Sigmoid colon (tissue), 7 donors: ENCODE results near the gene KIRREL3. TPM values are rescaled to one million over a fixed set of nuclear protein-coding genes. Genes with fewer than 3 reads are reported as not detected.

Experiments
- DNase-seq: peaks from one replicate; pipeline ENCODE4 v3.0.0-alpha.2; 2019
- H3K27ac ChIP-seq, 4 donors: fragments of 200-600 bp; sonication (generic); one replicate each; pipeline ENCODE4 v1.5.1; 2016 to 2019; ENCODE audit warnings: mild to moderate bottlenecking in 1 of 4
- H3K27me3 ChIP-seq, 3 donors: fragments of 200-600 bp; sonication (generic); one replicate each; pipeline ENCODE4 v1.5.1; 2019; ENCODE audit warnings: mild to moderate bottlenecking in 1 of 3
- H3K36me3 ChIP-seq, 4 donors: fragments of 200-600 bp; sonication (generic); one replicate each; pipeline ENCODE4 v1.5.1; 2016 to 2019
- H3K4me1 ChIP-seq, 4 donors: fragments of 200-600 bp; sonication (generic); one replicate each; pipeline ENCODE4 v1.5.1; 2017 to 2019
- H3K4me3 ChIP-seq, 4 donors: fragments of 200-600 bp; sonication (generic); one replicate each; pipeline ENCODE4 v1.5.1; 2017 to 2019; ENCODE audit warnings: mild to moderate bottlenecking in 2 of 4, moderate library complexity in 1 of 4
- H3K9me3 ChIP-seq, 4 donors: fragments of 200-600 bp in 3 of 4; sonication (generic) in 3 of 4; one replicate each; pipeline versions ENCODE4 v1.5.1 to v1.6.1; 2013 to 2019
- EP300 ChIP-seq, 4 donors: sonication (generic); formaldehyde crosslinking; IDR thresholded peaks; one replicate each; pipeline ENCODE4 v1.6.1; 2017; ENCODE audit warnings: antibody characterized with exemption in 4 of 4
- POLR2A ChIP-seq, 2 donors: fragments of 450-650 bp; IDR thresholded peaks; one replicate each; pipeline ENCODE4 v1.6.1; 2016; ENCODE audit warnings: antibody characterized with exemption in 2 of 2, mild to moderate bottlenecking in 2 of 2, moderate library complexity in 2 of 2
- POLR2AphosphoS5 ChIP-seq, 4 donors: sonication (generic); formaldehyde crosslinking; IDR thresholded peaks; one replicate each; pipeline ENCODE4 v1.6.1; 2017; ENCODE audit warnings: antibody characterized with exemption in 4 of 4
- WGBS, 2 donors: extraction: QIAGEN DNeasy Blood & Tissue Kit; methylation state at CpG; one replicate each; pipeline ENCODE4 v1.1.7; 2013; 5-methylcytosine and 5-hydroxymethylcytosine counted together
- intact Hi-C: fragments of 100-400 bp; cut with DNase I; formaldehyde crosslinking; loops from one replicate; pipeline ENCODE4 v1.15.1; 2023
- polyA plus RNA-seq, 3 donors: library from polyadenylated mRNA; stranded (reverse); fragments of 200-250 nt; gene quantifications; one replicate each; pipeline ENCODE4 v1.2.3, GENCODE V29; 2013
- total RNA-seq, 4 donors: library from RNA; depleted of rRNA; stranded (reverse); fragments of >200 nt; gene quantifications; one replicate each; pipeline ENCODE4 v1.1.0, GENCODE V29; 2016
- TF ChIP-seq, protein P1 (sequence below), 4 experiments: fragments of 450-650 bp in 3 of 4; fragments of 200-600 bp in 1 of 4; IDR thresholded peaks; one replicate each; pipeline ENCODE4 v1.5.1; 2016 to 2019; ENCODE audit warnings: antibody characterized with exemption in 4 of 4, mild to moderate bottlenecking in 3 of 4, moderate library complexity in 2 of 4
- donor health status: healthy with polysubstance abuse.
- donor health status: Bipolar disorder and iron deficiency.
- donor health status: healthy.

KIRREL3 gene
- total and polyA plus RNA-seq, 7 donors: under 0.01 to 3.3 (median 1.0) TPM

DNA sequence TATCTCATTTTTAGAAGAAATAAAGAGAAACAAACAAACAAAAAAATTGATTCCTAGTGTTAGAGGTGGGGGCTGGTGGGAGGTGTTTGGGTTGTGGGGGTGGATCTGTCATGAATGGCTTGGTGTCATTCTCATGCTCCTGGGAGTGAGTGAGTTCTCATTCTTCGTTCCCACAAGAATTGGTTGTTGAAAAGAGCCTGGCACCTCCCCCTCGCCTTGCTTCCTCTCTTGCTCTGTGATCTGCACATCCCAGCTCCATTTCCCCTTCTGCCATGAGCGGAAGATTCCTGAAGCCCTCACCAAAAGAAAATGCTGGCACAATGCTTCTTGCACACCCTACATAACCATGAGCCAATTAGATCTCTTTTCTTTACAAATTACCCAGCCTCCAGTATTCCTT, 367.2 kb downstream of the KIRREL3 start:
- Histone ChIP-seq H3K4me1 (no peaks in the 10 kb centered on the region), H3K36me3 (no peaks in the 10 kb centered on the region), H3K27me3 (no peaks in the 10 kb centered on the region), H3K9me3 (no peaks in the 10 kb centered on the region), H3K27ac (no peak overlapping the region), H3K4me3 (no peak overlapping the region)
- TF ChIP-seq POLR2A (IDR thresholded peaks at IDR 0.05) (no peak), POLR2AphosphoS5 (IDR thresholded peaks at IDR 0.05) (no peak), EP300 (IDR thresholded peaks at IDR 0.05) (no peak)
- TF ChIP-seq, protein P1, sequence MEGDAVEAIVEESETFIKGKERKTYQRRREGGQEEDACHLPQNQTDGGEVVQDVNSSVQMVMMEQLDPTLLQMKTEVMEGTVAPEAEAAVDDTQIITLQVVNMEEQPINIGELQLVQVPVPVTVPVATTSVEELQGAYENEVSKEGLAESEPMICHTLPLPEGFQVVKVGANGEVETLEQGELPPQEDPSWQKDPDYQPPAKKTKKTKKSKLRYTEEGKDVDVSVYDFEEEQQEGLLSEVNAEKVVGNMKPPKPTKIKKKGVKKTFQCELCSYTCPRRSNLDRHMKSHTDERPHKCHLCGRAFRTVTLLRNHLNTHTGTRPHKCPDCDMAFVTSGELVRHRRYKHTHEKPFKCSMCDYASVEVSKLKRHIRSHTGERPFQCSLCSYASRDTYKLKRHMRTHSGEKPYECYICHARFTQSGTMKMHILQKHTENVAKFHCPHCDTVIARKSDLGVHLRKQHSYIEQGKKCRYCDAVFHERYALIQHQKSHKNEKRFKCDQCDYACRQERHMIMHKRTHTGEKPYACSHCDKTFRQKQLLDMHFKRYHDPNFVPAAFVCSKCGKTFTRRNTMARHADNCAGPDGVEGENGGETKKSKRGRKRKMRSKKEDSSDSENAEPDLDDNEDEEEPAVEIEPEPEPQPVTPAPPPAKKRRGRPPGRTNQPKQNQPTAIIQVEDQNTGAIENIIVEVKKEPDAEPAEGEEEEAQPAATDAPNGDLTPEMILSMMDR (IDR thresholded peaks at IDR 0.05): no peak
- intact Hi-C loops: no loop called here
- 48 to 61% methylated on average over 3 of the region's 3 CpGs for WGBS, 2 donors
- no peak for DNase-seq

DNA sequence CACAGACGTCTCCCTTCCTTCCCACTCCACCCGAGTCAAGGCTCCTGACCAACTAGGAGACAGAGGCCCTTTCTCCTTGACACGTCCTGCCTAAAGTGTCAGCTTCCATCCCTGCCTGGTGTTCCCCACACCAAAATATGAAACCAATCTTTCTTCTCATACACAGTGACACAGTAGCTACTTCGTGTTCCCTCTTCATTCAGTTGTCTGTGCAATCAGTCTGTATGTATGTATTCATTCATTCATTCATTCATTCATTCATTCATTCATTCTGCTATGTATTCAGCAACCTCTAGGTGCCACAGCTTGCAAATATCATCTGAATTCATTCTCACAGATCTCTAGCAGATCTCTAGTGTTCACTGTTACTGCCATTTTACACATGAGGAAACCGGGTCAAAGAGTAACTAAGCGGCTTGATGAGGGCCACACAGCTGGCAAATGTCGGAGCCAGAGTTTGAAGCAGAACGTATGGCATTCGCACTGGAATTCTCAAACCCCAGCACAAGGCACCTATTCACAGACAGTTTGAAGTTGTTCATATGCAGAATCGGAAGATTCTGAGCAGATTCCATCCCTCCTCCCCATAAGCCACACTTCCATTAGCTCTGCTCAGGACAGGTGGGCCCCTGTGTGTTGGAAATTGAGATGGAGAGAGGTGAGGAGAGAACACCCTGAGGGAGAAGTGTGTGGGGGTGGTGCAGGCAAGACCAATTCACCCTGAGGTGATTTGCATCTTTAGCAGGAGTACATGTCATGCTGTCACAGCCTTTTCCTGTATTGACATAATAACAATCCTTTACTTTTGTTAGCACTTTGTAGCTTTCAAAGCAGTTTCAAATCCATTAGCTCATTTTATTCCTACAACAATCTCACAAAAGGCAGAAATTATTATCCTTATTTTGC, 369.4 kb downstream of the KIRREL3 start:
- no peaks in the 10 kb centered on the region for H3K27me3 ChIP-seq
- H3K9me3 ChIP-seq: no peaks in the 10 kb centered on the region
- DNase-seq: no peak
- H3K36me3 ChIP-seq: no peaks in the 10 kb centered on the region
- H3K27ac ChIP-seq: no peak overlapping the region
- intact Hi-C loops: no loop called here
- WGBS, 2 donors: 78 to 79% methylated on average over 10 of the region's 10 CpGs
- no peak overlapping the region for H3K4me3 ChIP-seq
- no peak for TF ChIP-seq POLR2AphosphoS5 (IDR thresholded peaks at IDR 0.05)
- no peak for TF ChIP-seq EP300 (IDR thresholded peaks at IDR 0.05)
- H3K4me1 ChIP-seq: no peaks in the 10 kb centered on the region

DNA sequence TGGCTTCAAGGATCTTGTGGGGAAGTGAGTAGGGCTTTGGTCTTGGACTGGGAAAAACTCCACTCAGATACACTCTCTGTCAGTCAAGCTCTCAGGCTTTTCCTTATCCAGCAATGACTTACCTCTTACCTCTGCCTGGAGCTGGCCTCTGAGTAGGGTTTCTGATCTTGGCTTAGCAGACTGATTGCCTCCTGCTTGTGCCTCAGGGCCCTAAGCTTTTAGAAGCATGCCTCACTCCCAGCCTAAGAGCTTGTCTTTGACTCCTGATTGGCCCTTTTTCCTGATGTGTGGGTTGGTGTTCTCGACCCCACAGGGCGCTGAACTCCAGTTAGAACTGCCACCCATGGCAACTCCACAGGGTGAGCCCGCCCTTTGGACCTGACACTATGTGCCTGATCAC, 370.1 kb downstream of the KIRREL3 start:
- Histone ChIP-seq H3K27me3 (no peaks in the 10 kb centered on the region), H3K36me3 (no peaks in the 10 kb centered on the region), H3K4me1 (no peaks in the 10 kb centered on the region), H3K4me3 (no peak overlapping the region), H3K27ac (no peak overlapping the region), H3K9me3 (no peaks in the 10 kb centered on the region)
- TF ChIP-seq POLR2AphosphoS5 (IDR thresholded peaks at IDR 0.05): no peak
- TF ChIP-seq, protein P1 (IDR thresholded peaks at IDR 0.05): no peak
- intact Hi-C loops: no loop called here
- no peak for DNase-seq
- WGBS, 2 donors: 85 to 90% methylated on average over 3 of the region's 3 CpGs

DNA sequence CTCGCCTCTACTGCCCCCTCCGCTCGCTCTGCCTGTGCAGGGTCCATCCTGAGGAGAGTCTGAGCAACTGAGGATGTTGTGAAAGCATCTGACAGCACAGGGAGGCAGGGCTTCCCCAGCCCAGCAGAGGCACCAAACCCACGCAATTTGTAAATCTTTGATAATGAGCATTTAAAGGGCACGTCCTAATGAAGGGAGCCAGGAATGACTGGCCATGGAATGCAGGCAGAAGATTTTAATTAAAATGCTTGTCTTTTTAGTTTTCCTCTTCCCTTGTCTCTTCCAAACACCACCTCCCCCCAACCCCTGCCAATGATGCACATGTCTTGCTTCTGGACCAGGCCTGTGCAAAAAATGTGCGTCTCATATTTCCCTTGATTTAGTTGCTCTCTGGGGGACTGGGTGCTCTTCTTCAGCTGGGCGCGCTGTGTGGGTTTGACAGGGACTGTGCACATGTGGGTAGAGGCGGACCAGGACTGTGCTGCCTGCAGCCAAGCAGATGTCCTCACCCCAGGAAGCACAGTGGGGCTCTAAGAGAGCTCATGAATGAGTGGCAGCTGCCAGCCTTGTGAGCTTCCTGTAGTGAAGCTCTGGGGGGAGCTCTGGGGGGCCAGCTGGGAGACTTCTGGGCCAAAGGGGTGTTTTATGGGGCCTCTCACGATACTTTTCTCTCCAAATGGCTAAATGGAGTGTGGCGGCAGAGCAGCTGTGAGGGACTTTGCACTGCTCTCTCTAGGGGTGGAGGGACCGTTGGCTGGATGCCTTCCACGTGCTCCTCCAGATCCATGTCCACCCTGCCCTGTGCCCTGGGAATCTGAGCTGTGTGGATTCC, 371.6 kb downstream of the KIRREL3 start:
- H3K36me3 ChIP-seq: no peaks in the 10 kb centered on the region
- H3K4me1 ChIP-seq: no peaks in the 10 kb centered on the region
- H3K27ac ChIP-seq: no peak overlapping the region
- intact Hi-C loops: no loop called here
- 68 to 78% methylated on average over 13 of the region's 13 CpGs for WGBS, 2 donors
- TF ChIP-seq POLR2A (IDR thresholded peaks at IDR 0.05): no peak
- no peak for TF ChIP-seq POLR2AphosphoS5 (IDR thresholded peaks at IDR 0.05)
- no peak for TF ChIP-seq EP300 (IDR thresholded peaks at IDR 0.05)
- TF ChIP-seq, protein P1 (IDR thresholded peaks at IDR 0.05): no peak
- H3K27me3 ChIP-seq: no peaks in the 10 kb centered on the region
- H3K9me3 ChIP-seq: no peaks in the 10 kb centered on the region
- no peak for DNase-seq
- no peak overlapping the region for H3K4me3 ChIP-seq

DNA sequence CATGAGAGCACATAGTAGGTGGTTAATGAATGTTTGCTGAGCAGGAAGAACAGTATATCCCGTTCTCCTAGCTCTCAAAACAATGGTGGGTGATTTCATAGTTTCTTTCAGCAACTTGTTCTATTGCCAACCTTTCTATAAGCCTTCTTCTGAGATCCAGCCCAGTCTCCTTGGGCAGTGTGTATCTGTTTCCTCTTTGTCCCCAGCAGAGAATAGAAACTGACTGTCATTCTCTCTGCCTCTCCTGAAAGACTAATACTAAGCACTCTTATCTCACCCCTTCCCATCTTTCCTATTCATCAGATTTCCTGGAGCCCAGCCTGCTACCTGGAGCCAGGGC, 372.1 kb downstream of the KIRREL3 start:
- no peaks in the 10 kb centered on the region for H3K36me3 ChIP-seq
- no peak overlapping the region for H3K27ac ChIP-seq
- no peaks in the 10 kb centered on the region for H3K27me3 ChIP-seq
- no peaks in the 10 kb centered on the region for H3K9me3 ChIP-seq
- WGBS, 2 donors: 62 to 69% methylated on average over 1 of the region's 1 CpG
- no peaks in the 10 kb centered on the region for H3K4me1 ChIP-seq
- no peak for TF ChIP-seq POLR2AphosphoS5 (IDR thresholded peaks at IDR 0.05)
- no peak for TF ChIP-seq POLR2A (IDR thresholded peaks at IDR 0.05)
- TF ChIP-seq, protein P1 (IDR thresholded peaks at IDR 0.05): no peak
- TF ChIP-seq EP300 (IDR thresholded peaks at IDR 0.05): no peak
- H3K4me3 ChIP-seq: no peak overlapping the region
- DNase-seq: no peak
- intact Hi-C loops: no loop called here
